Measurements from ENCODE around the gene PDE11A. TPM values are rescaled to one million over a fixed set of nuclear protein-coding genes. Genes with fewer than 3 reads are reported as not detected.
"Not testable (repeated sequence)": the region's sequence is repeated elsewhere in the genome, so short reads cannot be mapped to it uniquely, and the experiment has no call there.

Gene PDE11A
- total RNA-seq, 1 donor from 2014 or later, result not detected

DNA sequence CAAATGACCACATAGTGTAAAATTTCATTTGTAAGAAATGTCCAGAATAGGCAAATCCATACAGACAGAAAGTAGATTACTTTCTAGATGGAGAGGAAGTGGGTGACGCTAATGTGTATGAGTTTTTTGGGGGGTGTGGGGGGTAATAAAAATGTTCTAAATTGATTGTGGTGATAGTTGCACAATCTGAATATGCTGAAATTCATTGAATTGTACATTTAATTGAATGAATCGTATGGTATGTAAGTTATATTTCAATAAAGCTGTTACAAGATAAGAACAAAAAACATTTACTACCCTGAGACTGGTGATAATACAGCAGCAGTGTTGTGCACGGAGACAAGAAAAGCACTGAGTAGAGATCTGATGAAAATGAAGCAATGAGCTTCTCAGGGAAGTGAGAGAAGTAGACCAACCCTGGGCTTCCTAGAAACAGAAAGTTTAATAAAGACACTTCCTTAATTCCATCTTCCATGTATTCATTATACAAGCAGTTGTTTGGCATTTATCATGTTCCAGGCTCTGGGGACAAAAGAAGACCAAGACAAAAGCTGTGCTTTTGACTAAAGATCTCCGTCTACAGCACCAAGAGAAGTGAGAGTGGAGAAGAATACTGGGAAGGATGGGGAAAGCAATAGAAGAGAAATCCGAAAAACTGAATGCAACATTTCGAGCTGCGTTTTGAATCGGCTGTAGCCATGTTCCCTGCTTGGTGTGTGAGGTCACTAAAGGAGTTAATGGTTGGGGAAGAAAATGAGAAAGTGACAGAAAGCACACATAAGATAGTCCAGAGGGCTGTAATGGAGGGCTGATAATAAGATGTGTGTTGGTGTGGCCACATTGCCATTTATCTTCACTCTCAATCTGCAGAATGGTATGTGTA, 1.8 kb upstream of the PDE11A start:
- no peak for ATAC-seq

DNA sequence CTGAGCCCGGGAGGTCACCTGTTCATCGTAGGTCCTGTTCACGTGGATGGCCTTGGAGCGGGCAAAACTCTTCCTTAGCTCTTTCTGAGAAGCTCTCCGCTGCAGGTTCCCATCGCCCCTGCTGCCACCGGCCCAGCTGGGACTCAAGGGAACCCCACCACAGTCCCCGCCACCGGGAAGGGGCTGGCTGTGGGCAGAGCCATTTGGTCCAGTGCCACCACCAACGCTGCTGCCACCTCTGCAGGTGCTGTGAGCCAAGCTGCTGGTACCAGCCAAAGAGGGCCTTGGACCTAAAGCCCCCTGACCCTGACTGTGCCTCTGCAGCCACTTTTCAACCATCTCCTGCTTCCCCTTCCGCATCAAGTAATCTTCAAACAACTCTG, 586 bp downstream of the PDE11A start:
- no peak for ATAC-seq

DNA sequence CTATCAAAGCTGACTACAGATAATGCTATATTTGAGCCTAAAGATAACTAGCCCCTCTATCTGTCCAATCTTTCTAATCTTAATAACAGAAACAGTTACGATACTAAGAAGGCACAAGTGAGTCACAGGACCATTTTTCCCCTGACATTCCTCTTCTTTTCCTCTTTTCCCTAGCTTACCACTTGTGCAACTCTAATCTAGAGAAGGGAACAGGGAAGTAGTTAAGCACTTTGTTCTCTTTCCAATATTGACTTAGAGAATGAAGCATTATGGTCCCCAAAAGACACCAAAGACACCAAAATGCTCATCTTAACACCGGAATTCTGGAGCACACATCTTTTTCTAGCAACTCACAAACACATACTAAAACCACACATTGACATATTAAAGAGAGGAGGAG, 1.8 kb downstream of the PDE11A start:
- no peak for ATAC-seq

DNA sequence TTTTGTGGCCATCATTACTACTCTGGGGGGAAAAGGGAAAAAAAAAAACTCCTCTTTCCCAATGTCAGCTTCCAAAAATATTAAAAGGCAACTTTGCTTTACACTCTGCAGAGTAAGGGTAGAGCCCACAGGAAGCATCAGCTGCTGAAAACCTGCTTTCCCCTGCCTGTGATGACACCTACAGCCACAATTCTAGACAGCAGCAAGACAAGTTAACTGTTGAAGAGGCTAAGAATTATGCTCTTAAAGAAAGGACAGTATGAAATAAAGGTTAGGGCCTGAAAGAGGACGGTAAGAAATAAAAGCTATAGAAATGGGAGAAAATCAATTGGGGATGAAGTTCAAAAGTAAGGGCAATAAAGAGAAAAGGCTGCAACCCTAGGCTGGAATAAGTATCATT, 3.0 kb downstream of the PDE11A start:
- ATAC-seq, result no peak

DNA sequence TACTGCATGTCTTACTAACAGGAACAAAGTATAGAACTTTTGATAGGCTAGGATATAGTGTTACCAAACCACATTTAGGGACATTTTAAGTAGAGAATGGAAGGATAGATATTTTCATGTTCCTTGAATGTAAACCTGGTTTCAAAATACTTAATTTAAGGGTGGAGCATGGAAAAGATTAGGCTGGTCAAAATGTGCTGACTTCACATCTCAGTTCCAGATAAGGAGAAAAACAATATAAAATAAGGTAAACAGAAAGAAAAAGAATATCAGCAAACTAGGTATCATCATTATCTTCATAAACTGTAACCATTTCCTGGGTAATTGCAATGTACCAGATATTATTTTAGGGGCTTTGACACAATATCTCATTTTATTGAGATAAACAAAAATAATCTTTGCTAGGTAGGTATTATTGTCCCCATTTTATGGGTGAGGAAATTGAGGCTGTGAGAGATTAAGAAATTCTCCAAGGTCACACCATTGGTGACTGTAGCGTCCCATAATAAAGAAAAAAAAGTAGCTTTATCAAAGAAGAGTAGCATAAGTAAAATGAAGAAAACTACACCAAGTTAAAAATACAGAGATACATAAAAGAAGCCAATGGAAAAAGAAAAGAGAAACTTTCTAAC, 3.6 kb downstream of the PDE11A start:
- ATAC-seq, result no peak

DNA sequence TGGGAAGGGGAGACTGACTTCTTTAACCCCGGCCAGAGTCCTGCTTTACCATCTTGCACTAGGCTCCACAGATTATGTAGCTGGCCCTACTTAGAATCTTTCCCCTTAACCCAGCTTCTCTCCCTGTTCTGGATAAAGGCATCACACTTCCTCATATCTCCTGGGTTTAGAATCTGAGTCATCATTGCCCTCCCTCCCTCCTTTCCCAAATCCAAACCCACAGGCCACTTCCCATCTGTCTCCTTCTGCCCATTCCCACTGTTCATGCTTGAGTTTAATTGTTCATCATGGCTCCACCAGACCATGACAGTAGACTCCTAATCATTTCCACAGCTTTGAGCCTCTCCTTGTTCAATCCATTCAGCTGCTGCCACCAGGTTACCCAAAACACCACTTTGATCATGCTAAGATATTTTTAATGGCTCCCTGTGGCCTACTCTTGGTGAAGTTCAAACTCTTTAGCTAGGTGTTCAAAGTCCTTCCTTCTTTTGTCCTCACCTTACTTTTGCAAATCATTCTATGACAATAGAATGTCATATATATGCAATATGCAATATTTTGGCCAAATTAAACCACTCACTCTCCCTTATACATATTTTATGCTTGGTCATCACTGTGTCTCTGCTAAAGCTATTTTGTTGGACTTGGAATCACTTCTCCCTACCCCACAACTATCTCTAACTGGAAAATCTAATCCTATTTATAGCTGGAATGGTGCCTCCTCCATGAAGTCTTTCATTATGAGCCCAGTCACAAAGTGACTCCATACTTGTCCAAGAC, 5.5 kb downstream of the PDE11A start:
- no peak for ATAC-seq

DNA sequence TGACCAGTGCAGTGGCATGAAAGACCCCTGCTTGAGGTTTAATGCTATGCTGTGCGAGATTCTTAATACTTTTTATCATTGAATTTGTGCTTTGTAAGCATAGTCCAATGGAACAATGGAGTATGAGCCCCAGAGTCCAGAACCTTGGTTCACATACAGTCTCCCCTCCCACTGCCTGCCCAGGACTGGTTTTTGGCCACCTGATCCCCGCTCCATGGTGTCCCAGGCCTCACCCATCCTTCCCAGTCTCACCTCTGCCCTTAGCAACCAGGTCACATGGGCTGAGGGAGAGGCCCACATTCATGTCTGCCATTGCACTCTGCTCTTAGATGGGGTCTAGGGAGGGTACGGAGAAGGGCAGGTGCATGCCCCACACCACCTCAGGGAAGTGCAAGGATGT, 6.3 kb downstream of the PDE11A start:
- ATAC-seq, result no peak

DNA sequence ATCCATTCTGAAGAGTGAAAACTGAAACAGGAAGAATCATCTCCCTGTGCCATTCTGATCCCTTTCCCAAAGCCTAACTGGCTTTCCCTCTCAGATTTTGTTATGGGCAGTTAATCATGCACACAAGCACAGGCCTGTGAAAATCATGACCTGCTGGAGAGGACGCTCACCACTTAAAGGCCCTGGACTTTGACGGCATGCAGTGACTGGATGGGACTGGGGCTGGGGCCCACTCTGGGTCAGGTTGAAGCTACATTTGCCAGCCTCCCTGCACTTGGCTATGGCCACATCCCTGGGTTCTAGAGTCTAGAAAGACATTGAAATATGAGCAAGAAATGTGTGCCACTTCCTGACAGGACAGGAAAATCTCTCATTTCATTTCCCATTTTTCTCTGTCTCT, 12.9 kb downstream of the PDE11A start:
- ATAC-seq, result no peak

DNA sequence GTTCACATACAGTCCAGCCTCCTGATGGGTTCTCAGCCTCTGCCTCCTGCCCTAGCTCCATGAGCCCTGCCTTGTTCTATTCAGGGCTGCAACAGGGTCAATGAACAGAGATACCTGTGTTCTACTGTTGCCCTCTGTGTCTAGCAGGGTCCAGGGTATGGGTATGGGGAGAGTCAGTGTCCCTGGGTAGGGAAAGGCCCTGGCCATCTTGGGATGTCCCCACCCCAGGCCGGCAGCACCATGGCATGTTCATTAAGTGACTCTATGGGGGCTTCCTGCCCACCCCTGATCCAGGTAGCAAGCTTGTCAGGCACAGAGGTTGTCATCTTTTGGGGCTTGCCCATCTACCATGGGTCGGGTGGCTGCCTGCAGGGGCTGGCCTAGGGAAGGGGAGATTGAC, 13.5 kb downstream of the PDE11A start:
- ATAC-seq, result no peak

DNA sequence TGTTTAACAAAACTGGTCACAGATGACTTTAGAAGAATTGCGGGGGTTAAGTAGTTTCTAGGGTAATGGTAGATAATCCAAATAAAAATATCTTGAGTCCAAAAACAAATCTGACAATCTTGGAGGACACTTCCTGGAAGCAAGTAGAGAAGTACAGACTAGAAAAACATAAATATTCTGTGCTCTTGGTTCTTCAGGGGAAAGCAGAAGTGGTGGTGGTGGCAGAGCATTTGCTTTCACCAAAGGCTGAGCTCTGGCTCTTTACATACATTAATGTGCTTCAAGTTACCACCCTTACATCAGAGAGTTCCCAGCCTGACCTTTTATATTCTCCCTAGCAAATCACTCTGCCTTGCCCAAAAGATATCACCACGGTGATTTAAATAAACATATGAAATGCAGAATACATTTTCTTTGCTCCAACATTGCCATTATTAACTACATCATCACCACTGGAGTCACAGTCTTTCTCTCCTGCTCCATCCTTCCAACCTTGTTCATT, 15.3 kb downstream of the PDE11A start:
- ATAC-seq, result no peak

DNA sequence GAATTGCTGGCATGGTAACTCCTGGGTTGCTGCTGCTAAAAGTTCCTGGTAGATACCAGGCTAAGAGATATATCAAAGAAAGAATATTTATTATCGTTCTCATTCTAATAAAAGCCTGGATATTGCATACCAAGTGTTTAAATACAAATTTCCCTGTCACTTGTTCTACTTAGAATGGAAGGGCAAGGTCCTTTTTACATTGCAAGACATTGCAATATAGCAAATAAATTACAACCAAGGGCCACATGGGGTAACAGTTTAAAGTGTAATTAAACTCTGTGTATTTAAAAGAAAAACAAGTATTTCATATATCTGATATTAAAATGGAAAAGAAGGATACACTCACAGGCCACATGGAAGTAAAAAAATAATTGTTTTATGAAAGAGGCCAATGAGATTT, 16.2 kb downstream of the PDE11A start:
- no peak for ATAC-seq

DNA sequence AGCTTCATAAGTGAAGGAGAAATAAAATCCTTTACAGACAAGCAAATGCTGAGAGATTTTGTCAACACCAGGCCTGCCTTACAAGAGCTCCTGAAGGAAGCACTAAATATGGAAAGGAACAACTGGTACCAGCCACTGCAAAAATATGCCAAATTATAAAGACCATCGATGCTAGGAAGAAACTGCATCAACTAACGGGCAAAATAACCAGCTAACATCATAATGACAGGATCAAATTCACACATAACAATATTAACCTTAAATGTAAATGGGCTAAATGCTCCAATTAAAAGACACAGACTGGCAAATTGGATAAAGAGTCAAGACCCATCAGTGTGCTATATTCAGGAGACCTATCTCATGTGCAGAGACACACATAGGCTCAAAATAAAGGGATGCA, 21.3 kb downstream of the PDE11A start:
- not testable (repeated sequence) for ATAC-seq

DNA sequence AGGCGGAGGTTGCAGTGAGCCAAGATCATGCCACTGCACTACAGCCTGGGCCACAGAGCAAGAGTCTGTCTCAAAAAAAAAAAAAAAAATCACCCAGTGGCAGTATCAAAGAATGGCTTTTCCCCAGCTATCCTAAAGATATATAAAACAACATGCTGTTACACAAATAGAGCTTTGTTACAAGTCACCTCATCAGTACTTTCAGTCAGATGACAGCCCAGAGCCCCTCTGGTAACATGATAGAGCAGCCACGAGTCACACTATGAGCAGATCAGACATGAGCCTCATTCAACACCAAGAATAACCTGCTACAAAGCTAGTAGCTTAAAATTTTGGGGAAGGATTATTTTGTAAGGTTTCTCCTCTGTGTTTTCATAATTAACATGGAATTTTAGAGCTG, 25.2 kb downstream of the PDE11A start:
- ATAC-seq, result no peak

DNA sequence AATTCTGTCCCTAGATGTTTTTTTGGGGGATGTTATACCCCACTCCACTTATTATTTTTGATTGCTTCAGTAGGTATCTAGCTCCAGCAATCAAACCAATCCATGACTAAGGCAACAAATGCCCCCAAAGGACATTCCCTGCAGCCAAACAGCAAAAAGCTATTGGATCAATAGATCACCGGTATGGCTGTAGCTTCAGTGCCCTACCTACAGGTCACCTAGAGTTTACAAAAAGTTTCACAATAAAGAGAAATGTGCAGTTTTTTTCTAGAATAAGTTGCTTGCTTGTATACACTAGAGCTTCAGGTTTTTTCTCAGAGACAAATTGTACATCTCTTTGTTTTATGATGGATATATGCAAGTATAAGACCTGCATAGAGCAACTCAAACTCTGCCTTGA, 27.7 kb downstream of the PDE11A start:
- no peak for ATAC-seq

DNA sequence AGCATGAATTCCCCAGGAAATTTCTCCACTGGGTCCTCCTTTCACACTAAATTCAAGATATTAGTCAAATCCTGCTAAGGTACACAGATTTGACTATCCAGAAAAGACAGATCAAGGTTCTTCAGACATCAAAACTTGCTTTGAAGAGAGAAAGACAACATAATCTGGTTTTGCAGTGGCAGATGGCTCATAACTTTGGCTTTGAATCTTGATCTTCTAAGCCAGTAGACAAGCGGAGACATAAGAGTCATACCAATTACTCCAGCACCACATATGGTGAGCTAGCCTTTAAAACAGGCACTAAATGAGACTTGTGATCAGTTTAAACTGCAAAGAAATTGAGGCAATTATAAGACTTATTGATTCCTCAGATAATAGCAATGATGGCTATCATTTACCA, 29.3 kb downstream of the PDE11A start:
- no peak for ATAC-seq

DNA sequence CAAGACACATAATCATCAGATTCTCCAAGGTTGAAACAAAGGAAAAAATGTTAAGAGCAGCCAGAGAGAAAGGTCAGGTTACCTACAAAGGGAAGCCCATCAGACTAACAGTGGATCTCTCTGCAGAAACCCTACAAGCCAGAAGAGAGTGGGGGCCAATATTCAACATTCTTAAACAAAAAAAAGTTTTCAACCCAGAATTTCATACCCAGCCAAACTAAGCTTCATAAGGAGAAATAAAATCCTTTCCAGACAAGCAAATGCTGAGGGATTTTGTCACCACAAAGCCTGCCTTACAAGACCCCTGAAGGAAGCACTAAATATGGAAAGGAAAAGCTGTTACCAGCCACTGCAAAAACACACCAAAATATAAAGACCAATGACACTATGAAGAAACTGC, 39.0 kb downstream of the PDE11A start:
- ATAC-seq, result not testable (repeated sequence)

DNA sequence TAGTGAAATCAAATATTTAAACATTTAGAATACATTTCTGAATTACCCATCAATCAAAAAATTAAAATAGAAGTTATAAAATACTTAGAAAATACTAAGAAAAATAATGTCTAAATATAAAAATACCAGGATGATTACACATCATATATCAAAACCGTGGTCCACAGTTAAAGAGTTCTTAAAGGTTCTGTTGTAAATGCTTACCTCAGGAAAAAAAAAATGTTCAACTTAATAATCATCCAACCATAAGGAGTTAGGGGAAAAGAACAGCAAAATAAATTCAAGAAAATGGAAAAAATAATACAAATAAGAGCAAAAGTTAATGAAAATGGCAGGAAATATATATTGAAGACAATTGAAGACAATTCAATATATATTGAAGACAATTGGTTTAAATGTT, 43.2 kb downstream of the PDE11A start:
- no peak for ATAC-seq

DNA sequence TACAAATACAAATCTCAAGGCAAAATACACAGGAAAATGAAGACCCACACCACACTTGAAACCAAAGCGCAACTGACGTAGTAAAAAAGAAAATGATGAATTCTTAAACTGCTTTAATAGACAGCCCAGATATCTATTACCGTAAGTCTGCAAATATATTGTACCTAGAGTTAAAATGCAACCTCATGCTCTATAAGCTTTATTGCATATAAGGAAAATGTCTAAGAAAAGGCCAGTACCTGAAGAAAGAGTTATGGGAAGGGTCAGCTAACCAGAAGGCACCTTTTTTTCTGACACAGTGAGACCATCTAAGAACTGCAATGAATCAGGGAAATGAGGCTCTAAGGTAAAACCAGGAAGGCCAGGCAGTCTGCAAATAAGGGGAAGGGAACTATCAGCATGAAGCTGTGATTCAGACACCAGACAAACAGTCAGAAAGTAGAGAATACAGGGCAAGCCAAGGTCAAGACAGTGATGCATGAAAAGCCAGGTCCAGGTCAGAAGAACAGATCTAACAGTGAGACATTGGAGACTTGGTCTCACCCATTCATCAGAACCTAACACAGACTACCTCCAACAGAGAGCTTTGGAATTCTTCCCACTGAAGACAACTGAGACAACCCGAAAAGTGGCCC, 46.9 kb downstream of the PDE11A start:
- ATAC-seq, result no peak

DNA sequence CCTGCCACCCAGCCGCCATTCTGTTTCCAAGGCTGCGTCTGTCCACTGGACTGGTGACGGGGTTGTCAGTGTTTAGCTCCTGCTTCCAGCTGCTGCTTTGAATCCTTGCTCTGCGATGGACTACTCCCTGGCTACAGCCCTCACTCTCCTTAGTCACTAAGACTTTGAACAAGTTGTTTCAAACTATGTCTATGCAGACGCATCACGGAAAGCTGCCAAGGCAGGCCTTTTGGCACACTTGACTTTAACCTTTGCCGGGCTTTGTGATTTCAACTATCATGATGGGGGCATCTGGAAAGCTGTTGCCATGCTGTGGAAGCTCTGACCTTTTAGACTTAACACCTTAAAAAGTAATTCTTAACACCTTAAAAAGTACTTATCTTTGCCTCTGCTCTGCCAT, 54.4 kb downstream of the PDE11A start:
- ATAC-seq, result no peak

DNA sequence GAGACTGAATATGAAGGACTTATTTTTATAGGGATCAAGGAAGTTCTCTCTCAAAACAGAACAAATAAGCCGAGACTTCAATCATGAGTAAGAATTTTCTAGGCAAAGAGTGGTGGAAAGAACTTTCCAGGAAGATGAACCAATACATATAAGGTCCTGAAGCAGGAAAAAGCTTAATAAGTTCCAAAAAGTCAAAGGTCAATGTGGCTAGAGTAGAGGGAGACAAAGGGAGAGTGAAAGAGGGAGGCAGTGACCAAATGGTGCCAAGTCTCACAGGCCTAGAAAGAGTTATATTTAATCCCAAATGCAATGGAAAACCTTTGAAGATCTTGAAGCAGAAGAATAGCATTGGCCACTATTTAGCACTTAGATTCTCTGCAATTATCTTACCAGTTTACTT, 56.0 kb downstream of the PDE11A start:
- ATAC-seq, result no peak

DNA sequence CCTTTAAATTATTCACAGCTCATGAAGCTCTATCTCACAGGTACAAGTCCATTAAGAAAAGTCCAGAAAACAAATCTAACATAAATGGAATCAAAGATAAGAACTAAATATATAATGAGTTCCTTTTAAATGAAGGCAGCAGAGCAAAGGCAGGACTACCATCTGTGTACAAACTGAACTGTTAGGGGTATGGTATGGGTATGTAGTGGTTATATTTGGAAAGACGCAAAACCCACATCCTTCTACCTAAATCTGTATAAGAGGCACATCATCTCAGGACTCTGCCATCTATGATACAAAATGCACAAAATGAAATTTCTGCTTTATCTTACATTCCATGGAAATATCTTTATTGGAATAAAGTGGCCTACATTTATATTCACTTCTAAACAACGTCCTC, 59.9 kb downstream of the PDE11A start:
- ATAC-seq, result no peak

DNA sequence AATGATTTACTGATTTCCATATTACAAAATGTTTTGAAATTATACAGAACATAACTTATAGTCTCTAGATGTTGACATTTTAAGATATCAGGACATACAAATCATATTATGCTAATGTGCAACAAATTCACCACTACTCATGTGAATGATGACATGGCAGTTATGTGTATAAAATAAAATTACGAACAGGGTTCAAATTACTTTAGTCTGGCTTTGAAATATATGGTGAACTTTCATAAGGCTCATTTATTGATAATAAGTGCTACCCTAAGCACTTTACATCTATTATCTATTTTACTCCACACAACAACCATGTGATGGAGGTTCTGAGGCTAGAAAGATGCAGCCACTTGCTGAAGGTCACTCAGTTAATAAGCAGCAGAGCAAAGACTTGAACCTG, 62.8 kb downstream of the PDE11A start:
- ATAC-seq, result no peak

All from esophagus mucosa (tissue), 1 donor.